HepG2 (cell line): ENCODE data around the gene PMFBP1.

Source experiments
- CTCF ChIP-seq: sonication (generic); formaldehyde crosslinking; IDR thresholded peaks from 2 replicates; pipeline ENCODE4 v1.5.0; 2020; ENCODE audit warnings: mild to moderate bottlenecking, missing genetic modification reagents, moderate library complexity
- EZH2 ChIP-seq: conservative IDR thresholded peaks from 2 replicates; pipeline ENCODE4 v1.6.1; 2012; ENCODE audit warnings: mild to moderate bottlenecking, low read depth, low read length, moderate library complexity
- THAP7 ChIP-seq: sonication (generic); formaldehyde crosslinking; IDR thresholded peaks from 2 replicates; pipeline ENCODE4 v1.8.1; 2023; ENCODE audit warnings: mild to moderate bottlenecking, missing genetic modification reagents
- TRAFD1 ChIP-seq: sonication (generic); formaldehyde crosslinking; IDR thresholded peaks from 2 replicates; pipeline ENCODE4 v1.5.1; 2020; ENCODE audit warnings: missing genetic modification reagents, mild to moderate bottlenecking, borderline replicate concordance
- ZEB1 ChIP-seq: IDR thresholded peaks from 2 replicates; pipeline ENCODE4 v1.6.1; 2012; ENCODE audit warnings: mild to moderate bottlenecking, low read depth, inconsistent platforms; ENCODE audit not compliant: insufficient replicate concordance

DNA sequence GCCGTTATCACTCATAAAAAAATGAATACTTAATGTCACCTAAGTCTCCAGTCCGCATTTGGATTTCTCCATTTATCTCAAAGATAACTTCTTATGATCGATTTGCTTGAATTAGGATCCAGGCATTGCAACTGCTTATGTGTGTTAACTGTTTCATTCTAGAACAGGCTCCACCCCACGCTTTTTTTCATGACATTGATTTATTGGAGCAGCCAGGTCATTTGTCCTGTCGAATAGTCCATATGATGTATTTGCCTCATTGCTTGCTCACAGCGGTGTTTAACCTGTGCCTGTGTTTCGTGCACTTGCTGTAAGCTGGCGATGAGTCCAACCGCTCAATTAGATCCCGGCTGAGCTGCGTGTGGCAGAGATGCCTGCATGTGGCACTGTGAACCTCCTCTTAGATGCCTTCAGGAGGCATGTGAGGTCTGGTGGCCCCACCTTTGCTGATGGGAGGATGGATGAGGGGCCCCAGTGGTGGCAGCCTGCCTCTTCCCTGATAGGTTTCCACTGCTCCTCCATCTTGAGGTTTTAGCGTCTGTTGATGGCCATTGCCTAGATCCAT, 61.9 kb downstream of the PMFBP1 start:
- TF ChIP-seq EZH2: no peak
- no peak for TF ChIP-seq TRAFD1 (CRISPR knock-in tag)
- TF ChIP-seq ZEB1: no peak
- no peak for TF ChIP-seq THAP7
- TF ChIP-seq CTCF (CRISPR knock-in tag): no peak
